ENCODE measurements around the gene B3GAT1. TPM values are rescaled to one million over a fixed set of nuclear protein-coding genes. Genes with fewer than 3 reads are reported as not detected.

B3GAT1 gene
- polyA plus RNA-seq, 1 donor from 2014 or later: 28.2 TPM

DNA sequence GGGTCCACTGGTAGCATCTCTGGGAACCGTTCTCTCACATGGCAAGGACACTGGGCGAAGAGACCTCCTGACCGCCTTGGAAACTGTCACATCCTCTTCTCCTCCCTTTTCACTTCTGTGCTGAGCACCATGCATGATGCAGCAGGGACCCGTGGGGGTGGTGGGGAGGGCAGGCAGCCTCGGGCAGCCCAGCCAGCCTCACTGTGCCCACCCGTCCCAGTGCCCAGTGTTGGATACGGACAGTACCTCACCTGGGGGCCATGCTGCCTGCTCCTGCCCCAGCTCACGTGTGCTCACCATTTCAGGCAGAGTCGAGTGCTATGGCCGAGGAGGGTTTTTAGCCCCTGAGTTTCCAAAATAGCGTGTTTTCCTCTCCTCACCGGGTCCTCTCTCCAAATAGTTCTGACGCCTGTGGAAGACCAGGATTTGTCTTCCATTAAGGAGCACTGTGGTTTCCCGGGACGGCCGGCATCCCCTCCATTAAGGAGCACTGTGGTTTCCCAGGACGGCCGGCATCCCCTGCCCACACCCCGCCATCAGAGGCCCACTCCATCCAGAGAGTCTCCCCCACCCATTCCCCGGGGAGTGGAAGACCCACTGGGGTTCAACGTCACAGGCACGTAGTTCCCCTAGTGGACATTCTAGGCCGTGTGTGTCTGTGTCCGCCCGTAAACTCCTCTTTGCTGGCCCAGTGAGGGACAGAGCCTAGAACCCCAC lies 22.4 kb downstream of the B3GAT1 start:
- no peaks in the 10 kb centered on the region for H3K79me2 ChIP-seq (replicated peaks; ENCODE audit: insufficient read depth, low read length)
- no peaks in the 10 kb centered on the region for H3F3A ChIP-seq (ENCODE audit: insufficient read depth, low read length, poor library complexity, severe bottlenecking)
- H4K20me1 ChIP-seq (ENCODE audit: insufficient read depth): no peaks in the 10 kb centered on the region
- no peaks in the 10 kb centered on the region for H3K9me2 ChIP-seq (ENCODE audit: insufficient read depth, low read length)
- no peak overlapping the region for H3K4me3 ChIP-seq (ENCODE audit: low read length)
- TF ChIP-seq POLR2AphosphoS5 (IDR thresholded peaks at IDR 0.05): no peak
- no peak for TF ChIP-seq EP300 (conservative IDR thresholded peaks at IDR 0.05; ENCODE audit: poor library complexity, severe bottlenecking)
- TF ChIP-seq, protein P1, sequence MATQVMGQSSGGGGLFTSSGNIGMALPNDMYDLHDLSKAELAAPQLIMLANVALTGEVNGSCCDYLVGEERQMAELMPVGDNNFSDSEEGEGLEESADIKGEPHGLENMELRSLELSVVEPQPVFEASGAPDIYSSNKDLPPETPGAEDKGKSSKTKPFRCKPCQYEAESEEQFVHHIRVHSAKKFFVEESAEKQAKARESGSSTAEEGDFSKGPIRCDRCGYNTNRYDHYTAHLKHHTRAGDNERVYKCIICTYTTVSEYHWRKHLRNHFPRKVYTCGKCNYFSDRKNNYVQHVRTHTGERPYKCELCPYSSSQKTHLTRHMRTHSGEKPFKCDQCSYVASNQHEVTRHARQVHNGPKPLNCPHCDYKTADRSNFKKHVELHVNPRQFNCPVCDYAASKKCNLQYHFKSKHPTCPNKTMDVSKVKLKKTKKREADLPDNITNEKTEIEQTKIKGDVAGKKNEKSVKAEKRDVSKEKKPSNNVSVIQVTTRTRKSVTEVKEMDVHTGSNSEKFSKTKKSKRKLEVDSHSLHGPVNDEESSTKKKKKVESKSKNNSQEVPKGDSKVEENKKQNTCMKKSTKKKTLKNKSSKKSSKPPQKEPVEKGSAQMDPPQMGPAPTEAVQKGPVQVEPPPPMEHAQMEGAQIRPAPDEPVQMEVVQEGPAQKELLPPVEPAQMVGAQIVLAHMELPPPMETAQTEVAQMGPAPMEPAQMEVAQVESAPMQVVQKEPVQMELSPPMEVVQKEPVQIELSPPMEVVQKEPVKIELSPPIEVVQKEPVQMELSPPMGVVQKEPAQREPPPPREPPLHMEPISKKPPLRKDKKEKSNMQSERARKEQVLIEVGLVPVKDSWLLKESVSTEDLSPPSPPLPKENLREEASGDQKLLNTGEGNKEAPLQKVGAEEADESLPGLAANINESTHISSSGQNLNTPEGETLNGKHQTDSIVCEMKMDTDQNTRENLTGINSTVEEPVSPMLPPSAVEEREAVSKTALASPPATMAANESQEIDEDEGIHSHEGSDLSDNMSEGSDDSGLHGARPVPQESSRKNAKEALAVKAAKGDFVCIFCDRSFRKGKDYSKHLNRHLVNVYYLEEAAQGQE (IDR thresholded peaks at IDR 0.05; ENCODE audit: borderline replicate concordance): no peak
- no peak for TF ChIP-seq SMC3 (conservative IDR thresholded peaks at IDR 0.05; ENCODE audit: poor library complexity)
- no peak for TF ChIP-seq EZH2 (IDR thresholded peaks at IDR 0.05; ENCODE audit: borderline replicate concordance, insufficient read depth, low read length, poor library complexity, severe bottlenecking)
- no peak for TF ChIP-seq TAF1 (IDR thresholded peaks at IDR 0.05; ENCODE audit: low read depth)
- TF ChIP-seq, protein P2, sequence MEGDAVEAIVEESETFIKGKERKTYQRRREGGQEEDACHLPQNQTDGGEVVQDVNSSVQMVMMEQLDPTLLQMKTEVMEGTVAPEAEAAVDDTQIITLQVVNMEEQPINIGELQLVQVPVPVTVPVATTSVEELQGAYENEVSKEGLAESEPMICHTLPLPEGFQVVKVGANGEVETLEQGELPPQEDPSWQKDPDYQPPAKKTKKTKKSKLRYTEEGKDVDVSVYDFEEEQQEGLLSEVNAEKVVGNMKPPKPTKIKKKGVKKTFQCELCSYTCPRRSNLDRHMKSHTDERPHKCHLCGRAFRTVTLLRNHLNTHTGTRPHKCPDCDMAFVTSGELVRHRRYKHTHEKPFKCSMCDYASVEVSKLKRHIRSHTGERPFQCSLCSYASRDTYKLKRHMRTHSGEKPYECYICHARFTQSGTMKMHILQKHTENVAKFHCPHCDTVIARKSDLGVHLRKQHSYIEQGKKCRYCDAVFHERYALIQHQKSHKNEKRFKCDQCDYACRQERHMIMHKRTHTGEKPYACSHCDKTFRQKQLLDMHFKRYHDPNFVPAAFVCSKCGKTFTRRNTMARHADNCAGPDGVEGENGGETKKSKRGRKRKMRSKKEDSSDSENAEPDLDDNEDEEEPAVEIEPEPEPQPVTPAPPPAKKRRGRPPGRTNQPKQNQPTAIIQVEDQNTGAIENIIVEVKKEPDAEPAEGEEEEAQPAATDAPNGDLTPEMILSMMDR (IDR thresholded peaks at IDR 0.05; ENCODE audit: poor library complexity, severe bottlenecking): no peak
- TF ChIP-seq MXI1 (conservative IDR thresholded peaks at IDR 0.05; ENCODE audit: poor library complexity, severe bottlenecking): no peak
- no peak overlapping the region for H3K4me2 ChIP-seq (ENCODE audit: low read length)
- H3K9ac ChIP-seq (ENCODE audit: low read length): no peak overlapping the region
- H2AFZ ChIP-seq (ENCODE audit: low read depth, low read length): no peak overlapping the region
- no peaks in the 10 kb centered on the region for H3K9me3 ChIP-seq (ENCODE audit: low read length)
- no peaks in the 10 kb centered on the region for H3K27me3 ChIP-seq (ENCODE audit: insufficient read depth, low read depth, low read length)
- no peak overlapping the region for H3K27ac ChIP-seq (ENCODE audit: low read length)
- no peaks in the 10 kb centered on the region for H3K36me3 ChIP-seq (ENCODE audit: insufficient read depth, low read length)

DNA sequence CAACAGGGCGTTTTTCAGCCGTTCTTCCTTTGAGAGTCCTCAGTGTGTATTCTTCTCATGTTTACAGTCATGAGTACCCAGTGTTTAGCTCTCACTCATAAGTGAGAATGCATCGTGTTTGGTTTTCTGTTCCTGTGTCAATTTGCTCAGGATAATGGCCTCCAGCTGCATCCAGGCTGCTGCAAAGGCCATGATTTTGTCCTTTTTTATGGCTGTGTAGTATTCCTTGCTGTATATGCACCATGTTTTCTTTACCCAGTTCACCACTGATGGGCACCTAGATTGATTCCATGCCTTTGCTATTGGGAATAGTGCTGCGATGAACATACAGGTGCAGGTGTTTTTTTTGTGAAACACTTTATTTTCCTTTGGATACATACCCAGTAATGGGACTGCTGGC lies 23.5 kb downstream of the B3GAT1 start:
- H3K27me3 ChIP-seq (ENCODE audit: insufficient read depth, low read depth, low read length): no peaks in the 10 kb centered on the region

More for the DNA sequence above, 23.5 kb downstream of the B3GAT1 start:
- no peaks in the 10 kb centered on the region for H3F3A ChIP-seq (ENCODE audit: insufficient read depth, low read length, poor library complexity, severe bottlenecking)
- no peaks in the 10 kb centered on the region for H3K36me3 ChIP-seq (ENCODE audit: insufficient read depth, low read length)
- no peaks in the 10 kb centered on the region for H3K9me2 ChIP-seq (ENCODE audit: insufficient read depth, low read length)
- no peaks in the 10 kb centered on the region for H3K79me2 ChIP-seq (replicated peaks; ENCODE audit: insufficient read depth, low read length)
- no peak overlapping the region for H3K4me3 ChIP-seq (ENCODE audit: low read length)
- no peaks in the 10 kb centered on the region for H4K20me1 ChIP-seq (ENCODE audit: insufficient read depth)
- H2AFZ ChIP-seq (ENCODE audit: low read depth, low read length): no peak overlapping the region
- no peak overlapping the region for H3K4me2 ChIP-seq (ENCODE audit: low read length)
- TF ChIP-seq TAF1 (IDR thresholded peaks at IDR 0.05; ENCODE audit: low read depth) (no peak), RAD21 (conservative IDR thresholded peaks at IDR 0.05) (no peak), SMC3 (conservative IDR thresholded peaks at IDR 0.05; ENCODE audit: poor library complexity) (no peak), MXI1 (conservative IDR thresholded peaks at IDR 0.05; ENCODE audit: poor library complexity, severe bottlenecking) (no peak), EZH2 (IDR thresholded peaks at IDR 0.05; ENCODE audit: borderline replicate concordance, insufficient read depth, low read length, poor library complexity, severe bottlenecking) (no peak), POLR2AphosphoS5 (IDR thresholded peaks at IDR 0.05) (no peak), EP300 (conservative IDR thresholded peaks at IDR 0.05; ENCODE audit: poor library complexity, severe bottlenecking) (no peak)
- TF ChIP-seq, protein P1 (IDR thresholded peaks at IDR 0.05; ENCODE audit: borderline replicate concordance): no peak
- TF ChIP-seq, protein P2 (IDR thresholded peaks at IDR 0.05; ENCODE audit: poor library complexity, severe bottlenecking): no peak
- H3K9ac ChIP-seq (ENCODE audit: low read length): no peak overlapping the region
- H3K27ac ChIP-seq (ENCODE audit: low read length): no peak overlapping the region
- no peaks in the 10 kb centered on the region for H3K9me3 ChIP-seq (ENCODE audit: low read length)
